Amniotic epithelial cell (primary cell): ENCODE results near the gene AEBP1.

ENCODE experiments used
- DNase-seq: peaks from one replicate; pipeline ENCODE4 v3.0.0-alpha.2; 2010; ENCODE audit warnings: low read depth

The AEBP1 gene

DNA sequence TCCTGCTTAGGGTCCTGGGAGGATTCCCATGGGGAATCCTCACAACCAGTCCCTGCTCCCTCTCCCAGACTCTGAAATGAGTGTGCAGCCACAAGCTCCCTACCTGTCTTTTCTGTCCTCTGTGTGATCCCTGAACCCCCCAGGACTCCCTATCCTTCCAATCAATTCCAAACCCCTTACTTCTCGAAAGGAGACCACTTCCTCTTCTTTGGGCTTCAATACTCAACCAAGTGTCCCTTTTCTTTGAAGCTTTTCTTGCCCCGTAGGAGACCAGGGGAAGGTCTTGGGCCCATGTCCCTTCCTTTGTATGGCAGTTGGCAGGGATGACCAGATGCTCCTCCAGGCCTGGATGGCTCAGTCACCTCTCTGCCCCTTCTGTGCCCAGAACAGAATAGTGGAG, 1.7 kb downstream of the AEBP1 start:
- DNase-seq, result no peak

GRCh38 chr7:44106311-44107065, 2.3 kb downstream of the AEBP1 start:
- DNase-seq, result no peak

DNA sequence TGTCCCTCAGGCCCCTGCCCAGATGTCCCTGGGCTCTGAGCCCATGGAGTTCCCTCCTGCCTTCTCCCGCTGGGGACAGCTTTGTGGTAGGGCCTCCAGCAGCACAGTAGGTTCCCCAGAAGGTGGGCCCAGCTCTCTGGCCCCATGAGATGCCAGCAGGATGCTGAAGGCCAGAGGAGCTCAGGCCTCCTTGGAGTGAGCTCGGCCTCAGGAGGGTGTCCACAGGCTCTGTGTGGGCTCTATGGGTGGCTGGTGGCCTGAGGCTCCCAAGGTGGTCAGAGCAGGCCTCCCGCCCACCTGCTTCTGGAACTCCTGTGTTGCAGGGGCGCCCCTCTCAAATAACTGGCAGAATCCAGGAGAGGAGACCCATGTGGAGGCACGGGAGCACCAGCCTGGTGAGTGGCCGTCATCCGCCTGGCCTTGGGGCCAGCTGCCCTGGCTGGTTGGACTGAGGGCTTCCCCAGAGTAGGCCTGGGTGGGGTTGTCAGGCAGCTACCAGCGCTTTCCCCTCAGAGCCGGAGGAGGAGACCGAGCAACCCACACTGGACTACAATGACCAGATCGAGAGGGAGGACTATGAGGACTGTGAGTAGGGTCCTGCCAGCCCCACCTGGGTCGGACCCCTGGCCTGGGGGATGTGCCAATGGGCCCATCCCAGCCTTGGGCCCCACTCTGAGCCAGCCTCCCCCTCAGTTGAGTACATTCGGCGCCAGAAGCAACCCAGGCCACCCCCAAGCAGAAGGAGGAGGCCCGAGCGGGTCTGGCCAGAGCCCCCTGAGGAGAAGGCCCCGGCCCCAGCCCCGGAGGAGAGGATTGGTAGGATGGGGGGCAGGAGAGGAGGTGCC, 3.2 kb downstream of the AEBP1 start:
- no peak for DNase-seq

GRCh38 chr7:44107961-44108767, 4.0 kb downstream of the AEBP1 start:
- DNase-seq, result no peak

DNA sequence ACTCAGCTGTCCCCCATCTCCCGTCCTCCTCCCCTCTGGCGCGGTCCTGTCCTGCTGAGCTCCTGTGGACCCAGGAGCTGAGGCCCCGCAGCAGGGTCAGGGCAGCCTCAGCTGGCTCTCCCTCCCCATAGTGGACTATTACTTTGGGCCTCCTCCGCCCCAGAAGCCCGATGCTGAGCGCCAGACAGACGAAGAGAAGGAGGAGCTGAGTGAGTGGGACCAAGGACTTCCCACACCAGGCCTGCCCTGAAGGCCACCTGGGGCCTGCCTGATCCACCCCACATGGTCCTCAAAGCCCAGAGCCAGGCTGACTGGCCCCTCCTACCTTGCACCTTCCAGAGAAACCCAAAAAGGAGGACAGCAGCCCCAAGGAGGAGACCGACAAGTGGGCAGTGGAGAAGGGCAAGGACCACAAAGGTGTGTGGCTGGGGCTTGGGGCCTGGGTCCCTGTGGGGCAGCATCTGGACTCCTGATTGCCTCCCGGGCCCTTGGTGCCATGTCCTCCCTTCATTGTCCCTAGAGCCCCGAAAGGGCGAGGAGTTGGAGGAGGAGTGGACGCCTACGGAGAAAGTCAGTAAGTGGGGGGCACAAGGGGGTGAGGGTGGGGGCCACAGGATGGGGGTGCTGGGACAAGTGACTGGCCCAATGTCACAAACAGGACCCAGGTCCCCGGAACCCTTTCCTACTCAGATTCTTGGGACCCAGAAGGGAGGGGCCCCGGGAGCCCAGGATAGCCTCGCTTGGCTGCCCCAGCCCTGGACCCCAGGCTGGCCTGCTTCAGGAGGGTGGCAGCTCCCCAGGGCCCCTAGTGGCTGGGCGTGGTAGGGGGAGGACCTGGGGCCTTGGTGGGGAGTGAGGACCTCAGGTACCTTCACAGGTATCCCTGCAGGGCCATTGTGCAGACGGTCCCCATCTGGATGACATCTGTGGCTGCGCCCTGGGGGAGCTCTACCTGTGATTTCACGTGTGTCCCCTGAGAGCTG, 4.9 kb downstream of the AEBP1 start:
- no peak for DNase-seq

- DNase-seq, result no peak
Measured at GRCh38 chr7:44109991-44110390, 5.8 kb downstream of the AEBP1 start.

DNA sequence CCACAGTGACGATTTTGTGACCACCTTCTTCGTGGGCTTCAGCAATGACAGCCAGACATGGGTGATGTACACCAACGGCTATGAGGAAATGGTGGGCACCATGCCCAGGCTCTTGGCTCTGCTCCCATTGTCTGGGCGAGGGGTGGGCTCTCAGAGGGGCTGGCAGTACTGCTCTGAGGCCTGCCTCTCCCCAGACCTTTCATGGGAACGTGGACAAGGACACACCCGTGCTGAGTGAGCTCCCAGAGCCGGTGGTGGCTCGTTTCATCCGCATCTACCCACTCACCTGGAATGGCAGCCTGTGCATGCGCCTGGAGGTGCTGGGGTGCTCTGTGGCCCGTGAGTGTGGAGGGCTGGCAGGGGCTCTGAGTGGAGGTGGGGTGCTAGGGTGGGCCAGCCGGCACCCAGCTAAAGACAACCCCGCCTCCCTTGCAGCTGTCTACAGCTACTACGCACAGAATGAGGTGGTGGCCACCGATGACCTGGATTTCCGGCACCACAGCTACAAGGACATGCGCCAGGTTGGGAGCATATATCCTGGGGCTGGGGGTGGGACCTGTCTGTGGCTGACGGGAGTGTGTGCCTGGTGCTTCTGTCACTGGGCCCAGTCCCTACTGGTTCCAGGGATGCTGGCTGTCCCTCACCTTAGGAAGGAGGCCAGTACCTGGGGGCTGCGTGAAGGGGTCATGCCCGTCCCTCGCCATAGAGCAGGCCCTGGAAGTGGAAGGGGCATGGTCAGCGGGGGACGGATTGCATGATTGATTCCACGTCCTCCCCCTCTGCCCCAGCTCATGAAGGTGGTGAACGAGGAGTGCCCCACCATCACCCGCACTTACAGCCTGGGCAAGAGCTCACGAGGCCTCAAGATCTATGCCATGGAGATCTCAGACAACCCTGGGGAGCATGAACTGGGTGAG, 6.8 kb downstream of the AEBP1 start:
- no peak for DNase-seq

DNA sequence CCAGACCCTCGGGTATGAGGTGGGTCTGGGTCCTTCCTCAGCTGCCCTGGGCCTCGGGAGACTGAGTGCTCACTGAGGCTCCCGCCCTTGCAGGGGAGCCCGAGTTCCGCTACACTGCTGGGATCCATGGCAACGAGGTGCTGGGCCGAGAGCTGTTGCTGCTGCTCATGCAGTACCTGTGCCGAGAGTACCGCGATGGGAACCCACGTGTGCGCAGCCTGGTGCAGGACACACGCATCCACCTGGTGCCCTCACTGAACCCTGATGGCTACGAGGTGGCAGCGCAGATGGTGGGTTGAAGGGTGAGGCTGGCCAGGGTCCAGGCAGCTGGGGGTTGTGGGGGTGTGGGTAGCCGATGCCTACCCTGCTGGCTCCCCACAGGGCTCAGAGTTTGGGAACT, 7.6 kb downstream of the AEBP1 start:
- DNase-seq, result no peak

GRCh38 chr7:44112231-44112996, 8.3 kb downstream of the AEBP1 start:
- no peak for DNase-seq

DNA sequence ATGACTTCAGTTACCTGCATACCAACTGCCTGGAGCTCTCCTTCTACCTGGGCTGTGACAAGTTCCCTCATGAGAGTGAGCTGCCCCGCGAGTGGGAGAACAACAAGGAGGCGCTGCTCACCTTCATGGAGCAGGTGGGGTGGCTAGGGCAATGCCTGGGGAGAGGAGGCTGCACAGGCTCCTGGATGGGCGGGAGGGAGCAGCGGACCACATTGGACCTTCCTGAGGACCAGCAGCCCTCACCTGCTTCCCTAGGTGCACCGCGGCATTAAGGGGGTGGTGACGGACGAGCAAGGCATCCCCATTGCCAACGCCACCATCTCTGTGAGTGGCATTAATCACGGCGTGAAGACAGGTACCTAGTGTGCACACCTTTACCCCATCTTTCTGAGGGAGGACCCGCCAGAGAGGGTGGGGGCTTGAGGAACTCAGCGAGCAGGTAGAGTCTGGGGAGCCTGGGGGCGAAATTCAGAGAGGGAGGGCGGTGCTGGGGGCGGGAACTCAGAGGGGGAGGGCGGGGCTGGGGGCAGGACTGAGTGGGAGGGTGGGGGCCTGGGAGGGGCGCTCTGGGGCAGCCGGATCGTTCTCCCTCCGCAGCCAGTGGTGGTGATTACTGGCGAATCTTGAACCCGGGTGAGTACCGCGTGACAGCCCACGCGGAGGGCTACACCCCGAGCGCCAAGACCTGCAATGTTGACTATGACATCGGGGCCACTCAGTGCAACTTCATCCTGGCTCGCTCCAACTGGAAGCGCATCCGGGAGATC, 9.0 kb downstream of the AEBP1 start:
- DNase-seq, result no peak

GRCh38 chr7:44113764-44114354, 9.7 kb downstream of the AEBP1 start:
- no peak for DNase-seq

- DNase-seq, result no peak
Measured at GRCh38 chr7:44114586-44115310, 10.6 kb downstream of the AEBP1 start.

DNA sequence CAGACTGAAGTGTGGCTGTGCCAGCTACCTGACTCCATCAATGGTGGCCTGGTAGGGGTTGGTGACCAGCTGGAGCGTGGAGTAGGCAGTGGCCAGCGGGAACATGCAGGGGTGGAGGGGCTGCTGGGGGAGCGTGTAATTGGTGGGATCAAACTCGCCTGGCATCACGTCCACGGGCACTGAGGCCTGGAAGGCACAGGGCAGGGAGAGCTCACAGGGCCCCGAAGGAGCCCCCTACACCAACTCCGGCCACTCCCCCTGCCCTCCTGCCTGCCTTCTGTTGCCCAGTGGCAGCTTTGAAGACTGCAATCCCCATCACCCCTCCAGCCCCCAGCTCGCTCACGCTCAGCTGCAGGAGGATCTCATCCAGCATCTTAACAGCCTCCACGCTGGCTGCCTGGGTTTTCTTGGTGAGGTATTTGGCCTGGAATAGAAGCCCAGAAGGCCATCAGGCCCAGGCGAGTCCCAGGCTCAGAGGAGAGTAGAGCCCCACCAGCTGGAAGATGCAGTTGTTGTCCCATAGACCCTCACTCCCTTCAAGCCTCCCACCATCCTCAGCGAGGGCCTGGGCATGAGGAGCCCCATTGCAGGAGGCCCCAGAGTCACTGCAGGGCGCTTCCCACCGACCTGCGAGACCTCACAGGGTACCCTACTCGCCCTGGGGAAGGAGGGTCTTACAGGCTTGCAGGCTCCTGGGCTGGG, 12.1 kb downstream of the AEBP1 start:
- DNase-seq, result no peak

- no peak for DNase-seq
Measured at GRCh38 chr7:44116789-44117666, 12.9 kb downstream of the AEBP1 start.

- no peak for DNase-seq
Measured at GRCh38 chr7:44117801-44118429, 13.8 kb downstream of the AEBP1 start.
